ENCODE measurements around the gene CLASP2.

DNA sequence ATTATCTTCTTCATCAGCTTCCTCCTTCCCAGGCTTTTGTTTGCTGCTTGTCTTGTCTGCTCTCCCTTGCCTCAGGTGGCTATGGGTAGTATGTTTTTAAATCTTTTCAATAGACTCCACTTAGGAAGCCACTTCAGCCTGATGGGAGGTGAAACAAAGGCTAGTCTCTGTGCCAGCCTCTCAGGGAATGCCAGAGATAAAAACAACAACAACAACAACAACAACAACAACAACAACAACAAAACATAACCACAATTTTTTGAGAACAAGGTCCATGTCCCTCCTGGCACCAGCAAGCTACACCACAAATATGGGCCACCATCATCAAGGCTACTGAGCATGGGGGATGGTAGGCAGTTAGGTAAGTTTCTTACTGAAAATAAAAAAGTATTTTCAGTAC, 213.0 kb downstream of the CLASP2 start:
- TF ChIP-seq, protein P1, sequence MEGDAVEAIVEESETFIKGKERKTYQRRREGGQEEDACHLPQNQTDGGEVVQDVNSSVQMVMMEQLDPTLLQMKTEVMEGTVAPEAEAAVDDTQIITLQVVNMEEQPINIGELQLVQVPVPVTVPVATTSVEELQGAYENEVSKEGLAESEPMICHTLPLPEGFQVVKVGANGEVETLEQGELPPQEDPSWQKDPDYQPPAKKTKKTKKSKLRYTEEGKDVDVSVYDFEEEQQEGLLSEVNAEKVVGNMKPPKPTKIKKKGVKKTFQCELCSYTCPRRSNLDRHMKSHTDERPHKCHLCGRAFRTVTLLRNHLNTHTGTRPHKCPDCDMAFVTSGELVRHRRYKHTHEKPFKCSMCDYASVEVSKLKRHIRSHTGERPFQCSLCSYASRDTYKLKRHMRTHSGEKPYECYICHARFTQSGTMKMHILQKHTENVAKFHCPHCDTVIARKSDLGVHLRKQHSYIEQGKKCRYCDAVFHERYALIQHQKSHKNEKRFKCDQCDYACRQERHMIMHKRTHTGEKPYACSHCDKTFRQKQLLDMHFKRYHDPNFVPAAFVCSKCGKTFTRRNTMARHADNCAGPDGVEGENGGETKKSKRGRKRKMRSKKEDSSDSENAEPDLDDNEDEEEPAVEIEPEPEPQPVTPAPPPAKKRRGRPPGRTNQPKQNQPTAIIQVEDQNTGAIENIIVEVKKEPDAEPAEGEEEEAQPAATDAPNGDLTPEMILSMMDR (optimal IDR thresholded peaks at IDR 0.05 in 1 of 3, IDR thresholded peaks at IDR 0.05 in 1 of 3, conservative IDR thresholded peaks at IDR 0.05 in 1 of 3; ENCODE audit: extremely low read depth in 1 of 3, insufficient read depth in 2 of 3, low read length in 3 of 3) = no peak
- no peak for TF ChIP-seq EZH2 (IDR thresholded peaks at IDR 0.05; ENCODE audit: low read length)

Measured in keratinocyte (primary cell).